NOMO-1 treated with DMSO at 0.1 percent for 48 hours (cell line): ENCODE data around the gene TXNDC17.
A peak's percentile ranks its signal among the peaks of the same experiment; 100 is the strongest.
"Not testable (repeated sequence)": the region's sequence is repeated elsewhere in the genome, so short reads cannot be mapped to it uniquely, and the experiment has no call there.

Source experiments
- DNase-seq: peaks from one replicate; lab custom pipeline; 2025; ENCODE audit not compliant: unreplicated experiment; lab: John Stamatoyannopoulos, UW

TXNDC17 gene

DNA sequence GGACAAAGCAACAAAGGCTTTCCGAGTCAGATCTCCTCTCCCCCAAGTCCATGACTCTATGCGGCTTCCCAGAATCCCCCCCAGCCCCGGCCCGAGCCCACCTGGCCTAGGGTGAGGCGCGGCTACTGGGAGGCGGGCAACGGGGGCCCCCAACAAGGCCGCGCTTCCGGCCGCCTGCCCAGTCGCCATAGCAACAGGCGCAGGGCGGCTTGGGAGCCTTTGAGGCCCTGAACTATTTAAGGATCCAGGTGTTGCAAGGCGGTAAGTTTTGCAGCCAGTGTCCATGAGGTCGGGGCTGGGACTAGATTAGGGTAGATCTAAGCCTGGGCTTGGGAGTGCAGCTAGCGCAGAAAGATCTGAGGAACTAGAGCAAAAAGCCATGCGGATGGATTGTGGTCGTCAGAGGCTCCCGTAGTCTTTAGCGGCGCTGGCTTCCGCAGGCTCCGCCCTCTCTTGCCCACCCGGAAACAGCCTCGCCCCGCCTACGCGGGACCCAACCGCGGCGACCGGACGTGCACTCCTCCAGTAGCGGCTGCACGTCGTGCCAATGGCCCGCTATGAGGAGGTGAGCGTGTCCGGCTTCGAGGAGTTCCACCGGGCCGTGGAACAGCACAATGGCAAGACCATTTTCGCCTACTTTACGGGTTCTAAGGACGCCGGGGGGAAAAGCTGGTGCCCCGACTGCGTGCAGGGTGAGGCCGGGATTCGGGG lies at the start of gene TXNDC17, which contains the start of gene KIAA0753:
TXNDC17 (plus strand) TSS at position 525 of the 711 bp plus-strand sequence; CDS start at position 548, 23 bp downstream.
KIAA0753 (minus strand) TSS at position 176 of the 711 bp plus-strand sequence. CDS start 5,608 bp downstream, outside the sequence.
- DNase-seq = peak; percentile 86

DNA sequence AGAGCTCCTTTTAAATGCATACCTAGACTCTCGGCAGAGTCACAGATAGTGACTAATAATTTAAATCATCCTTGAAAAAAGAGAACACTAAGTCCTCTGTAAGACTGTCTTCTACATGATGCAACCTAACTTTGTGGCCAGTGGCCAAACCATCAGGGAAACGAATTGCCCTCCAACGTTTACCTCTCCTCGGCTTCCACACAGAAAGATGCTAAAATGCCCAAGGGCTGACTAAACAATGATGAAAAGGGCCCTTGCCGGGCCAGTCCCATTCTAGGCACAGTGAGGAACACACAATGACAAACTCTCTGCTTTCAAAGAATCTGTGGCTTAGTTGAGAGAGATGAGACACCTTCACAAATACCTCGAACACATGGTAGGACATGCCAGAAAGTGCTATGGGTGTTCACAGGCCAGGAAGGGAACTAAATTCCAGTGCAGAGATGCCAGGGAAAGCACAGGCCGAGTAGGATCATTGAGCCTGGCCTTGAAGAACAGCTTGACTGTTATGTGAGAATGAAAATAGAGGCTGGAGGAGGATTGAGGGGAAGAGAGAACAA lies 49.2 kb upstream of the TXNDC17 start:
- DNase-seq = no peak

DNA sequence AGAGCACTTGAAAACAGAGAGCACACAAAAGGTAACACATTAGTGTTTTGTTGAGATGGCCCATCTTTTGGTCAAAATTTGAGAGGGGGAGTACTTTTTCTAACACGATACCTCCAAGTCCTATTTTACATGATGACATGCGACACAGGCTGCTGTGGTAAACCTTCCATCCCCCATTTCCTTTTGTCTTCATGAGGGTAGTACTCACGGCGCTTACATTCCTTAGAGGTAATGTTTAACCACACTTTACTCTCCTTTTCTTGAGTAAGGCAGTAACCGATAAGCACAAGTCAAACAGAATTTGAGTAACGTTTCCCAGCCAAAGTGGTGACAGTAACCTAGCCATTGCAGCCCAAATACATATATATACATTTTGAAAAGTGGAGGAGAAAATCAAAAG lies 48.7 kb upstream of the TXNDC17 start:
- no peak for DNase-seq

DNA sequence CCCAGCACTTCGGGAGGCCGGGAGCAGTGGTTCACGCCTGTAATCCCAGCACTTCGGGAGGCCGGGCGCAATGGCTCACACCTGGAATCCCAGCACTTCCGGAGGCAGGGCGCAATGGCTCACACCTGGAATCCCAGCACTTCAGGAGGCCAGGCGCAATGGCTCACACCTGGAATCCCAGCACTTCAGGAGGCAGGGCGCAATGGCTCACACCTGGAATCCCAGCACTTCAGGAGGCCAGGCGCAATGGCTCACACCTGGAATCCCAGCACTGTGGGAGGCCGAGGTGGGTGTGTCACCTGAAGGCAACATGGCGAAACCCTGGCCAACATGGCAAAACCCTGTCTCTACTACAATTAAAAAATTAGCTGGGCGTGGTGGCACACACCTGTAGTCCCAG lies 47.5 kb upstream of the TXNDC17 start:
- not testable (repeated sequence) for DNase-seq

DNA sequence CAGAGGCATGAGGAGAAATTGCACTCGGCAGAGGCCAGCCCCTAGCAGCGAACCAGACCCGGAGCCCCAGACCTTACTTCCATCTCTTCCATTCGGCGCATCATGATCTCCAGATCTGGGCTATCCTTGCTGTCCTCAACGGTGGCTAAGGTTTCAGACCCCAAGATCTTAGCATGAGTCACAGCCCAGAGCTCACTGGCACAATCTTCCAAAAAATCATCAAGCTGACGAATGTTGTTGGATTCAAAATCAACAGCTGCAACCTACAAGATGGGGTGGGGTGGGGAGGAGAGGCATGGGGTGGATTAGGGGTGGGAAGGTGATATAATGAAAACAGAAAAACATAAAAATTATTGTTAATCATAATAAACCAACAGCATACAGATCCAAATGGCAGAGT lies 44.8 kb upstream of the TXNDC17 start:
- no peak for DNase-seq

DNA sequence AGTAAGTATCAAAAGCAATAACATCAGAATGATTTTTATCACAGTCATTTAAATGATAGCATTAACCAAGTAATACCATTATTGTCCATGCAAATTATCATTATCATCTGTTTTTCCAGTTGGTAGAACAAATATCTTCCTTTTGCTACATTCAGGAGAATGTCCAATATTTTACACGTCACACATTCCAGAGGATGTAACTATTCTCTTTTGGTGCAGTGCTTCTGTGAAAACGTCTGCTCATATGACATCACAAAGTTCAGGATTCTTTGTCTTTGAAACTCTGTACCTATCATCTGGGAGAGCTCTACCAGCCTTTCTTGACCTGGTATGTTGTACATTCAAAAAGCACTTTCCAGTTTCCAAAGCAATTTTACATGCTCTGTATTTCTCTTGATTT lies 44.3 kb upstream of the TXNDC17 start:
- no peak for DNase-seq

DNA sequence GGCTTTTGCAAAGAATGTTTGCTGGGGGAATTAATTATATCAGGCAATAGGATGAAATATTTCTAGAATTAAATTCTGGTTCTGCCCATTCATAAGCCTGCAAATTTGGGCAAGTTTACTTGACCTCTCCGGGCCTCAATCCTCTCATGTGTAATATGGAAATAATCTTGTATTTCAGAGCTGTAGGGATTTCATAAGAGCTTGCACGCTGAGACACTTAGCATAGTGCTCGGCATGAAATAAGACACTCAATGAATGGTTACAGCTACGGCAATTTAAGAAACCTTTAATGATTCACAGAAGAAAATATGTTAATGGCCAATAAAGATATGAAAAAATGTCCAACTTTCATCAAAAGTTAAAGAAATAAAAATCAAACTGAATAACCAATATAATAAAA lies 43.9 kb upstream of the TXNDC17 start:
- no peak for DNase-seq

DNA sequence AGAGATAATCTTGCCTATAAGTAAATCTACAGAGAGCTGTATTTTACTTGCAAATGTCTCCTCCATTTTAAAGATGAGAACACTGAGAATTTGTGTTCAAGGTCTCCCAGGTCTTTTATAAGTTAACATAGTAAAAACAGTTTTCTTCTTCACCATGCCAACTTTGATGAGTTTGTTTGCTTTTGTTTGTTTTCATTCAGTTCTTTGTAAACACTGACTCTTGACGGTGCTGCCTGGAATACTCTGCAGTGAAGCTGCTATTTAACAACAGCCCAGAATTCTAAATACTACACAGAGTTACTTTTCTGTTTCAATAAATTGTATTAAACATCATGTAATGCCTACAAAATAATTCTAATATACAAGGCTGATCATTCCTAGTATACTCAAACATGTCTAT lies 43.1 kb upstream of the TXNDC17 start:
- no peak for DNase-seq

DNA sequence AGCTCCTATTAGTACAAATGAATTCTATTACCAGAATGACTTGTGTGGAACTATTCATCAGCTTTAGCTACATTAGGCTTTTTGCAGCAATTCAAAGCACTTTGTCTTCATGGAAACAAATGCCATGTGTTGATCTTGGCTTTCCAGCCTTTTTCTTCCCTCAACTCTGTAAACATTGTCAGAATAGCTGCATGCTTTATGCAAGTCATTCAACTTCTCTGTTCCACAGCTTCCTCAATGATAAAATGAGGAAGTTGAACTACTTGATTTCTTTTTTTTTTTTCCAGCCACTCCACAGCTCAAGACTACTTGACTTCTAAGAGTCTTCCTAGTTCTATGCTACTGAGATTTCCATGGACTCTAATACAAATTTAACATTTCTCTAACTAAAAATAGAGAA lies 41.5 kb upstream of the TXNDC17 start:
- peak; percentile 85 for DNase-seq

DNA sequence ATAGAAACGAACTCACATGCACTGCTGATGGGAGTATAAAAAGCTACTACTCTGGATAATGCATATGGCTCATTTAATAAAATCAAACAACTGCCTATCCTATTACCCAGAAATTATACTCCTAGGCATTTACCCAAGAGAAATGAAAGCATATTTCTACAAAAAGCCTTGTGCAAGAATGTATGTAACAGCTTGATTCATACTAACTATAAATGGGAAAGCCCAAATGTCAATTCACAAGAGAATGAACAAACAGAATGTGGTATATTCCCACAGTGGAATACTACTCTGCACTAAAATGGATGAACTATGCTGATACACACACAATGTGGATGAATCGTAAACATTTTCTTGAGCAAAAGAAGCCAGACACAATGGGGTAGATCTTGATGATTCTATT lies 38.7 kb upstream of the TXNDC17 start:
- DNase-seq = no peak

DNA sequence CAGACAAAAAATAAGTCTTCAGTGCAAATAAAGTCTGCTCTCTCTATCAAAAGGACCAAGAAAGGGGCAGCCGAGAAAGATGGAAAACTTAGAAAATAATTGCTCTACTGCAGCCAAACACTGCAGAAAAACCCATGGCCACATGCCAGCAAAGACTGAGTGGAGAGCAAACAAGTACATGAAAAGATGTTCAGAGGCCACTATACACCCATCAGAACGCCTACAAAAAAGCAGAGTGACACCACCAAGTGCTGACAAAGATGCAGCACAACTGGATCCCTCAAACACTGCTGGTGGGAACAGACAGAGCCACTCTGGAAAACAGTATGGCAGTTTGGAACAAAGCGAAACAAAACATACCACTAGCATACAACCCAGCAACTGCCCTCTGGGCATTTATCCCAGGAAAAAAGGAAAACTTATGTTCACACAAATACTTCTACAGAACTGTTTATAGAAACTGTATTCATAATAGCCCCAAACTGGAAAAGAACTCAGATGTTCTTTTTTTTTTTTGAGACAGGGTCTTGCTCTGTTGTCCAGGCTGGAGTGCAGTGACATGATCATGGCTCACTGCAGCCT lies 37.0 kb upstream of the TXNDC17 start:
- no peak for DNase-seq

DNA sequence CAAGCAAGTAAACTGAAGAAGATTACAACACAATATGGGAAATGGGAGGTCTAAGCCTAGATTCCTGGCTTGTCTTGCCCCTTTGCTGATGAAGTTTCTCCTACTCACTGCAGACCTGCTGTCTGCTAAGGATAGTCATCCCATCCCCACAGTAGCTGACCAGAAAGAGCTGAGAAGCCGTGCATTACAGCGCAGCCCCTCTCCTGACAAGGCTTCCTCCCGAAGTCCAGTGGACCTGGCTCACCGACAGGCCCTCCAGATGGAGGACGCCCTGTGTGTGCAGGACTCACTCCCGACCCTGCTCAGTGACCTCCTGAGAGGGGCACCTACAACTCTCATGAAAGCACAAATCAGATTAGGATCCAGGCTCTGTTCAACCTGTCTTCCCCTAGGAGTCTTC lies 35.7 kb upstream of the TXNDC17 start:
- DNase-seq = no peak

DNA sequence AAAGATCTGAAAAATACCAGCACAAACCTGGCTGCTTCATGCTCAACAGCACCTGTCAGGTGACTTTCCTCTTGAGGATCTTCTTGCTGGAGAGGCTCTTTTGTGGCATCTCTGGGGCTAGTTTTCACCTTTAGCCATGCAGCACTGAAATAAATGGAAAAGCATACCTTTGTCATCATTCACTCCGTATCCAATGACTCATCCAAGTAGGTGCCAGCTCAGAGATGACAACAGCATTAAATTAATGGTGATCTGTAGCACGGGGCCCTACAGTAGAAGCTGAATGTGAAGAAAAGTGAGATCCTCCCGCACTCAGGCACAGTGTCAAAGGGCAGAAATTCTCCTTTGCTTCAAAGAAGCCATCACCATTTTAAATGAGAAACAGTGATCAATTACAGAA lies 32.5 kb upstream of the TXNDC17 start:
- no peak for DNase-seq

DNA sequence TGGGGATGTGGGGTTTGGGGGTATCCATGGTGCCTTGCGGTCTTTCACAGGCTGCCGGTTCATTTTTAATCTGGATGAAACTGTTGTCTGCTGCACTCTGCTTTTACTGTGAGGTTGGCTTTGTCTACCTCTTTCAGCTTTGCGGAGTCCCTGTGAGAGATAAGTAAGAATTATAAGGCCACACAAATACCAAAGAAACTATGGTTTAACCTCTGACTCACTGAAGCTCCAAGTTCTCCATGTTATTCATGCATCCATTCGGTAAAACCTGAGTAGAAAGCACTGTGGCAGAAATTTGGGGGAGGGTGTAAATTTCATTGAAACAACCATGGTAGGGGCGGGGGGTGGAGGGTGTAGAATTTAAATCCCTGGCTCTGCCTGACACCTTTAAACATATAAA lies 30.8 kb upstream of the TXNDC17 start:
- no peak for DNase-seq

DNA sequence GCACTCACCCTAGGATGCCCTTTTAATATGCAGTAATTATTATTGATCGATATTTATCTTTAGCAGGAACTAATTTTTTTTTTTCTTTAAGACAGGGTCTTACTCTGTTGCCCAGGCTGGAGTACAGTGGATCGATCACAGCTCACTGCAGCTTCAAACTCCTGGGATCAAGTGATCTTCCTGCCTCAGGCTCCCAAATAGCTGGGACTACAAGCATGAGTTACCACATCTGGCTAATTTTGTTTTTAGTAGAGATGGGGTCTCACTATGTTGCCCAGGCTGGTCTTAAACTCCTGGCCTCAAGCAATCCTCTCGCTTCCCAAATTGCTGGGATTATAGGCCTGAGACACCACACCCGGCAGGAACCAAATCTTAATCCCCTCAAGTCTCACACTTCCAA lies 29.6 kb upstream of the TXNDC17 start:
- DNase-seq = no peak

DNA sequence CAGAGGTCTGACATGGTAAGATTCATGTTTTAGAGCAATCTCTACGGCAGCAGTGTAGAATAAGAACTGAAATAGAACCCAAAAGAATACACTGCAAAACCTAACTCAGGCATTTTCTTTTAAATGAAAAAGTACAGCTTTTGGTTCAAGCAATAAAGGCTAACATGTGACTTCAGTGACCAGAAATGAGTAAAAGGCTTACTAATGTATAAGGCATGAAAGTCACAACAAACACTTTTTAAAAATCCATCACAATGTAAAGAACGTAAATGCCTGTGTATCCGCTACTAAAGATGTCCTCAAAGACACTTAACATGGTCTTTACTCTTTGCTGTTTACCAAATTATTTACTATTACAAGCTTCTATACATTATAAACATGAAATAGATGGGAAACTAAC lies 16.9 kb upstream of the TXNDC17 start:
- no peak for DNase-seq

DNA sequence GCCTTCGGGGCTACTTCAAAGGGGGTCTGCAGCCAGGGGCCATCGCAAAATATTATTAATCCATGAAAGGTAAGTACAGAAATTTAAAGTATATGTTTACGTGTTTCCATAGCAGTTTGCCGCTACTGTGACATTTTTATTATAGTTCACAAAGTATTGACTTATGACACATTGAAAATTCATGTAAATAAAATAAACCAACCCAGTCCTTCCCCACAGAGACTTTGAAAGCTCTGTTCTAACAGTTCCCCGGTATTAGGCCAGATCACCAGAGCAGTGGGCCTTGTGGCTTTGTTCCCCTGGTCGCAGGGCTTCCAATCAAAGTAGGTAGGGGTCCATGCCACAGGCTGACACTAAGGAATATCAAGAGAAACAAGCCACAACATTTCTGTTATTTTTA lies 14.2 kb upstream of the TXNDC17 start:
- DNase-seq = no peak

DNA sequence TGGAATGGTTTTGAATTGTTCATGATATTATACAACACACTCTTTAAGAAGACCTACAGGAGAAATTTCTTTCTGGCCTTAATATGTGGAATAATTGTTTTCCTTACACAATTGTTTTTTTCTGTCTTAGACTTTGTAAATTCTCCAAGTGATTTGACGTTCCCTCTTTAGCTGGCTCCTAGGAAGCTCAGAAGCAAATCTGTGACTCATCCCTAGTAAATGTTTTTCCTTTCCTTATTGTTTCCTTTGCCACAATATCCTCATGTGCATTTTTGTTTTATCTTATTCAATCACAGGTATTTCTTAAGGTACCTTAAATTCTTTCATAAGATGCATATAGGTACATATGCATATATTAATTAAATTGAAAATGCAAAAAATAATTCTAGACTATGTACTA lies 13.8 kb upstream of the TXNDC17 start:
- DNase-seq = no peak

DNA sequence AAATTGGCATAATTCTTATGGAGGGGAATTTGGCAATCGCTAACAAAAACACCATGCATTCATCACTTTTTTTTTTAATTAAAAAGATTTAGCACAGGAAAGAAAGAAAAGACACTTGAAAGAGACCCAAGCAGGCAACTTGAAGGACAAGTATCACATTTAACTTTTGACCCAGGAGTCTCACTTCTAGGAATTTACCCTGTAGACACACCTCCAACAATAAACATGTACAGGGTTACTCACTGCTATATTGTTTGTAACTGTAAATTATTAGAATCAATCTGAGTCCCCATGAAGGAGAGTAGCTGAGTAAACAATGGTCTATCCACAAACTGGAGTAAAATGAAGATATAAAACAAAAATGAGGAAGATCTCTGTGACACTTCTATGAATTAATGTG lies 10.5 kb upstream of the TXNDC17 start:
- no peak for DNase-seq

DNA sequence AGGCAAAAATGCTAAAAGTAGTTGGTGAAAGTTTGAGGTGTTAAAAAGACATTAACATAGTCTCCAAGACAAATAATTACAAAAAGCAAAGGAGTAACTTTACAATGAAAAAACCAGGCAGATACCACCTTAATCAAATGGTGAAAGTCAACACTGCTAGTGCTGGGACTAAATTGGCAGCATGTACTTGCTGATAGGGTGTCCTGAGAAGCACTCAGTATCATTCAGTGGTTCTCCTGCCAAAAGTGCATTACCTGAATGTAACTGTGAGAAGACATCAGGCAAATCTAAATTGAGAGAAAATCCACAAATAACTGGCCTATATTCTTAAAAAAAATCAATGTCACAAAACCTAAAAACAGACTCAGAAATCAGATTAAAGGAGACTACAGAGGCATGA lies 8.3 kb upstream of the TXNDC17 start:
- no peak for DNase-seq

DNA sequence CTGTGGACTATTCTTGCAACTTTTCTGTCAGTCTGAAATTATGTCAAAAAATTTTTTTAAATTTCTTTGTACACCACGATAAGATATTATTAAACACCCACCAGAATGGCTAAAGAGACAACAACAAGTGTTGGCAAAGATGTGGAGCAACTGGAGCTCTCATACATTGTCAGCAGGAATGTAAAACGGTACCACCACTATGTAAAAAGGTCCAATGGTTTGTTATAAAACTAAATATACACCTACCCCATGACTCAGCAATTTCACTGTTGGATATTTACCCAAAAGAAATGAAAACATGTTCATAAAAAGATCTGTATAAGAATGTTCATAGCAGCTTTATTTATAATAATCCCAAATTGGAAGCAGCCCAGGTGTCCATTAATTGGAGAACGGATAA lies 7.6 kb upstream of the TXNDC17 start:
- no peak for DNase-seq

DNA sequence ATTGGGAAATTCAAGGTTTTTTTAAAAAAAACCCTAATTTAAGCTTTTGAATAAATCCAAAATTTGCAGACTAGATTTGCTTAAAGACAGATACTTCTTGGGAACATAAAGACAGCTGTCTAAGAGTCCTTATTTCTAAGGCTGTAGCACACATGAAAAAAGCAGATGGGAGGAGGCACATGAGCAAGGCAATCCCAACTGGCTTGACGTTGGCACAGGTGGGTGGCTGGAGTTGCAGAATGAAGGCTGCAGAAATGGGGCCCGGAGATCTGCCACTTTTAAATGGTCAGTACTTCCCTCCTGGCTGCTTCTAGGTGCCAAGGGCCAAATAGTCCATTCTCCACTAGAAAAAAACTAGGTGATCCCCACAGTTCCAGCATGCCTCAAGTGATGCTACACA lies 4.8 kb upstream of the TXNDC17 start:
- no peak for DNase-seq
